Coronary artery (tissue), 2 donors: ENCODE measurements around the gene EGR2.

ENCODE experiments used
- DNase-seq: peaks from one replicate; pipeline ENCODE4 v3.0.0-alpha.2; 2017; ENCODE audit warnings: low spot score
- H3K27ac ChIP-seq, 2 donors: fragments of 200-600 bp; sonication (generic); one replicate each; pipeline ENCODE4 v1.5.1; 2016 to 2019
- H3K4me3 ChIP-seq: fragments of 200-600 bp; sonication (generic); 2 replicates; pipeline ENCODE4 v1.5.1; 2016; ENCODE audit warnings: mild to moderate bottlenecking, moderate library complexity
- CTCF ChIP-seq: fragments of 200-600 bp; sonication (generic); IDR thresholded peaks from one replicate; pipeline ENCODE4 v1.5.1; 2019; ENCODE audit warnings: antibody characterized with exemption

EGR2 gene

DNA sequence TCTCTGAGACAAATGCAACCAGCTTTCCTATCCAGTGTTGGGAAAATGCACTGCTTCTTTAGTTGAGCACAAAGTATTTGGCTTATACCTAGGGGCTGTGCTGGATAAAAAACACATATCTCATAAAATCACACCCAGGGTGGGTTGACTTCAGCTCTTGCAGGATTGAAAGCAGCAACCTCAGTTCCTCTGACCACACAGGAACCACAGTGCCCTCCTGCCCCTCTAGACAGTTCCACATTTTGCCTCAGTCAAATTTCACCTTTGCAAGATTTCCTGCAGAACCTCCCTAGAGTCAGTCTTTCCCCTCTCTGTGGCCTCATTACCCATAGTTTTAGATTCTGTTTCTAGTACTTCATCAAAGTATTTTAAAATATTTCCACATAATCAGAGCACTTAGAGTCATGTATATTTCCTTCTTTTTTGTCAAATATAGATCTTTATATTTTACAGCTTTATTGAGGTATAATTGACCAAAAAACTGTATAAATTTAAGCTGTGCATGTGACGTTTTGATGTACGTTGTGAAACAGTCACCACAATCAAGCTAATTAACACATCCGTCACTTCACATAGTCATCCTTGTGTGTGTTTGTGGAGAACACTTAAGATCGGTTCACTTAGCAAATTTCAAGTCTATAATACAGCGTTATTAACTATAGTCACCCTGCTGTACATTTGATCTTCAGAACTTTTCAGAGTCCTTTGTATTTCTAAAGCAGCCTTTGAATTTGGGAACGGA, 37.0 kb upstream of the EGR2 start:
- TF ChIP-seq CTCF, result no peak
- no peak overlapping the region for H3K27ac ChIP-seq
- DNase-seq, result no peak
- no peak overlapping the region for H3K4me3 ChIP-seq

DNA sequence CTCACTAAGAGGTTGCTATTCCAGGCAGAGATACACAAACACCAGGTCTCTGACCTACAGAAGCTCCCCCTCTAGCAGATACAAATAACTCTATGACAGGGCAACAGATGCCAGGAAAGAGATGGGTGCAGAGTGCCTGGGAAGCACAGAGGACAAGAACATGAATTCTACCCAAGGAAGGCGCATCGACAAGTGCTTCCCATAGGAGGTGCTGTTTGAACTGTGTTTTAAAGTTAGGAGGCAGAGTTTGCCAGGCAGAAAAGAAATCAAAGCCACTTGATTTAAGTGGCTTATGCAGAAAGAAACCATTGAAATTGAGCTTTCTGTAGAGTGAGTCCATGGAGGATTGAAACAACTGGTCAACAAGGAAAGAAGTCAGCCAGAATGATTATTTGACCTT, 35.3 kb upstream of the EGR2 start:
- DNase-seq, result no peak
- no peak for TF ChIP-seq CTCF
- Histone ChIP-seq H3K4me3 (no peak overlapping the region), H3K27ac (no peak overlapping the region)

DNA sequence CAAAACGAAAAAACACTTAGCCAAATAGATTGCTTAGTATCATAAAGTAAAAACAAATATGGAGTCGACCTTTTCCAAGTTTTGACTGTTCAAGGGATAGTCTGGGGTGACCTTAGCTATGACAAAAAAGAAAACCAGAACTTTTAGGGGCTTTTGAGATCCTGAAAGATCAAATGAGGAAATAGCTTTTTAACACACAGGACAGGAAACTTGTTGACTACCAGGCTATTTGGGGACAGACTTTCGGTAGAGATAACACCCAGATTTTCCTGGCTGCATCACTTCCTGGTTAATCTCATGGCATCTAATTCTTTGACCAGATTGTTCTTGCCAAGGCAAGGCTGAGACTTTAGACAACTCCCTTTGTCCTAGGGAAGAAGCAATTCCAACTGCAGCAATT, 34.5 kb upstream of the EGR2 start:
- no peak overlapping the region for H3K4me3 ChIP-seq
- DNase-seq, result no peak
- TF ChIP-seq CTCF, result no peak
- no peak overlapping the region for H3K27ac ChIP-seq

DNA sequence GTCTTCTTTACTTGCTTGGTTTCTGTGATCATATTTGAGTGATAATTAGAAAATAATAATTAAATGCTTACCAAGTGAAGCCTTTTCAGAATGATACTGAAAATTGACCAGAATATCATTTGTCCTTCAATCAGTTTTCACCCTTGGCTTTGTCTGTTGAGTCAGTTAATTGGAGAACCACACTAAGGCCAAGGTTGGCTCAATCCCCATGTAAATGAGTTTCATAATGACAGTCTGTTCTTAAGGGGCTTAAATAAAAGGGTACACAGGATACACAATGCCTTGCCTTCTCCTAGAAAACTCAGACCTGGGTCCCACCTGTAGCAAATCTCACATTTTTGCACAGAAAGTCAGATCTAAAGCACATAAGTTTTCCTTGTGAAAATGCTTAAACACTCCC, 31.3 kb upstream of the EGR2 start:
- Histone ChIP-seq H3K27ac (no peak overlapping the region), H3K4me3 (no peak overlapping the region)
- DNase-seq, result no peak
- TF ChIP-seq CTCF, result no peak

GRCh38 chr10:62844280-62845011, 28.3 kb upstream of the EGR2 start:
- DNase-seq, result no peak
- TF ChIP-seq CTCF, result no peak
- no peak overlapping the region for H3K4me3 ChIP-seq
- no peak overlapping the region for H3K27ac ChIP-seq

GRCh38 chr10:62843600-62843999, 27.4 kb upstream of the EGR2 start:
- Histone ChIP-seq H3K4me3 (no peak overlapping the region), H3K27ac (no peak overlapping the region)
- TF ChIP-seq CTCF, result no peak
- DNase-seq, result no peak

- TF ChIP-seq CTCF, result no peak
- H3K27ac ChIP-seq, result no peak overlapping the region
- no peak for DNase-seq
- H3K4me3 ChIP-seq, result no peak overlapping the region
Observed at GRCh38 chr10:62842983-62843382, 26.8 kb upstream of the EGR2 start.
